Chondrocyte (in vitro differentiated cells): ENCODE results near the gene BRD9. TPM values are rescaled to one million over a fixed set of nuclear protein-coding genes. Genes with fewer than 3 reads are reported as not detected.
"Not testable (repeated sequence)": the region's sequence is repeated elsewhere in the genome, so short reads cannot be mapped to it uniquely, and the experiment has no call there.

Experiments
- DNase-seq: peaks from one replicate; pipeline ENCODE4 v3.0.0; 2021; ENCODE audit warnings: mixed read lengths, low spot score
- H3K27ac Mint-ChIP-seq: one replicate; pipeline ENCODE4 v1.8.0; 2021; ENCODE audit warnings: mild to moderate bottlenecking, moderate library complexity, mixed read lengths; ENCODE audit not compliant: unreplicated experiment
- H3K27me3 Mint-ChIP-seq: 2 replicates; pipeline ENCODE4 v1.8.0; 2021; ENCODE audit warnings: low read depth, mixed read lengths
- H3K36me3 Mint-ChIP-seq: 2 replicates; pipeline ENCODE4 v1.8.0; 2021; ENCODE audit warnings: low read depth, mixed read lengths
- H3K4me1 Mint-ChIP-seq: 2 replicates; pipeline ENCODE4 v1.8.0; 2021; ENCODE audit warnings: low read depth, mild to moderate bottlenecking, mixed read lengths
- H3K4me3 Mint-ChIP-seq: one replicate; pipeline ENCODE4 v1.8.0; 2021; ENCODE audit warnings: mild to moderate bottlenecking, moderate library complexity, mixed read lengths; ENCODE audit not compliant: unreplicated experiment
- H3K9me3 Mint-ChIP-seq: 2 replicates; pipeline ENCODE4 v1.8.0; 2021; ENCODE audit warnings: low read depth, mixed read lengths
- total RNA-seq: library from RNA; stranded (reverse); gene quantifications from 3 replicates; pipeline ENCODE4 v1.2.1, GENCODE V29; 2021
- TF ChIP-seq, protein P1 (sequence below): fragments of 200-600 bp; sonication (generic); IDR thresholded peaks from 2 replicates; pipeline ENCODE4 v1.5.0; 2021; ENCODE audit warnings: antibody characterized with exemption, mild to moderate bottlenecking, moderate library complexity

Gene BRD9
- total RNA-seq, 1 donor from 2014 or later = 26.5 TPM

DNA sequence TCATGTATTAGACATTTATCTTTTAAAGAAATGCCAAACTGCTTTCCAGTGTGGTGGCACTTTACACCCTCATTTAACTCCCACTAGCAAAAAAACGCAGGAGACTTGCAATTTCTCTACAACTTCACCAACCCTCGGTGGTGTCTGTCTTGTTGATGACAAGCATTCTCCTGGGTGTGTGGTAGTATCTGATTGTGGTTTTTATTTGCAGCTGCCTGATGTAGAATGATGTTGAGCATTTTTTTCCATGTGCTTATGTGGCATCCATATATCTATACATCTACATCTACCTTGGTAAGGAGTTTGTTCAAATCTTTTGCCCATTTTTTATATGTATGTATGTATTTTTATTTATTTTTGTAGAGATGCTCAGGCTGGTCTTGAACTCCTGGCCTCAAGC is 58.6 kb downstream of the BRD9 start:
- not testable (repeated sequence) for DNase-seq, H3K9me3 Mint-ChIP-seq, H3K27ac Mint-ChIP-seq, H3K27me3 Mint-ChIP-seq, H3K4me1 Mint-ChIP-seq, H3K36me3 Mint-ChIP-seq, H3K4me3 Mint-ChIP-seq

DNA sequence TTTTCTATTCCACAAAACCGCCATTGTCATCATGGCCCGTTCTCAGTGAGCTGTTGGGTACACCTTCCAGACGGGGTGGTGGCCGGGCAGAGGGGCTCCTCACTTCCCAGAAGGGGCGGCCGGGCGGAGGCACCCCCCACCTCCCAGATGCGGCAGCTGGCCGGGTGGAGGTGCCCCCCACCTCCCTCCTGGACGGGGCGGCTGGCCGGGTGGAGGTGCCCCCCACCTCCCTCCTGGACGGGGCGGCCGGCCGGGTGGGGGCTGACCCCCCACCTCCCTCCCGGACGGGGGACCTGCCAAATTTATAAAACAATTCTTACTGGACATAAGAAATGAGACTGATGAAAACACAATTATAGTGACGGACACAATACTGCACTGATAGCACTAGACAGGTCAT is 64.4 kb downstream of the BRD9 start:
- H3K4me3 Mint-ChIP-seq, H3K4me1 Mint-ChIP-seq, H3K27ac Mint-ChIP-seq, H3K27me3 Mint-ChIP-seq, H3K9me3 Mint-ChIP-seq, DNase-seq, H3K36me3 Mint-ChIP-seq: not testable (repeated sequence)

DNA sequence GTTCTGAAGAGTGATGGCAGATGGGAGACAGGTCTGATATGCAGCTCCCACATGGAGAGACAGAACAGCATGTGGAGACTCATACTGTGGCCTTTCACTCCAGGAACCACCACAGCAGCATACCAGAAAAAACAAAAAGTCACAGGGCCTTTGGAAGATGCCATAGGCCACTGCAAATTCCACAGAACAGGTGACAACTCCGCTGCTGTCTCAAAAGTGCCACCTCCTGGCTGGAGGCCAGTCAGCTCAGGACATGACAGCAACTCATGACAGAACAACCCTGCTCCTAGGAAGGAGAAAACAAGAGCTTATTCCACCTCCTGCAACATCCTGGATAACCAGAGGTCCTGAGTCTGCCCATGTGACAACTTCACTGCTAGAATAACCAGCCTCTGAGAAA is 67.1 kb downstream of the BRD9 start:
- H3K9me3 Mint-ChIP-seq, H3K4me3 Mint-ChIP-seq, H3K27ac Mint-ChIP-seq, H3K27me3 Mint-ChIP-seq, DNase-seq, H3K36me3 Mint-ChIP-seq, H3K4me1 Mint-ChIP-seq: not testable (repeated sequence)

DNA sequence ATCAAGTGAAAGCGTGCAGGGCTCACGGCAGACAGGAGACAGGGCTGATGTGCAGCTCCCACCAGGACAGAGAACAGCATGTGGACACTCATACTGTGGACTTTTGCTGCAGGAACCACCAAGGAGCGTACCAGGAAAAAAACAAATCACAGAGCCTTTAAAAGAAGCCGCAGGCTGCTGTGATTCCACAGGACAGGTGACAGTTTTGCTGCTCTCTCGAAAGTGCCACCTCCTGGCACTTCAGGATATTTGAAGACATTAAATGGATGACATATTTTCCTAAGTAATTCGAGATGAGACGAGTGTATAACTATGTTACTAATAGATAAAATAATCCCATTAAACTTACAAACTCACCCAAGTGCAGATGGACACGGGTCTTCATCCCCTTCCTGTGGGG is 71.1 kb downstream of the BRD9 start:
- H3K4me3 Mint-ChIP-seq = no peak overlapping the region
- H3K27me3 Mint-ChIP-seq = no peaks in the 10 kb centered on the region
- TF ChIP-seq, protein P1, sequence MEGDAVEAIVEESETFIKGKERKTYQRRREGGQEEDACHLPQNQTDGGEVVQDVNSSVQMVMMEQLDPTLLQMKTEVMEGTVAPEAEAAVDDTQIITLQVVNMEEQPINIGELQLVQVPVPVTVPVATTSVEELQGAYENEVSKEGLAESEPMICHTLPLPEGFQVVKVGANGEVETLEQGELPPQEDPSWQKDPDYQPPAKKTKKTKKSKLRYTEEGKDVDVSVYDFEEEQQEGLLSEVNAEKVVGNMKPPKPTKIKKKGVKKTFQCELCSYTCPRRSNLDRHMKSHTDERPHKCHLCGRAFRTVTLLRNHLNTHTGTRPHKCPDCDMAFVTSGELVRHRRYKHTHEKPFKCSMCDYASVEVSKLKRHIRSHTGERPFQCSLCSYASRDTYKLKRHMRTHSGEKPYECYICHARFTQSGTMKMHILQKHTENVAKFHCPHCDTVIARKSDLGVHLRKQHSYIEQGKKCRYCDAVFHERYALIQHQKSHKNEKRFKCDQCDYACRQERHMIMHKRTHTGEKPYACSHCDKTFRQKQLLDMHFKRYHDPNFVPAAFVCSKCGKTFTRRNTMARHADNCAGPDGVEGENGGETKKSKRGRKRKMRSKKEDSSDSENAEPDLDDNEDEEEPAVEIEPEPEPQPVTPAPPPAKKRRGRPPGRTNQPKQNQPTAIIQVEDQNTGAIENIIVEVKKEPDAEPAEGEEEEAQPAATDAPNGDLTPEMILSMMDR = no peak
- peaks cover 4% of the 10 kb centered on the region for H3K9me3 Mint-ChIP-seq
- H3K4me1 Mint-ChIP-seq = no peaks in the 10 kb centered on the region
- DNase-seq = no peak
- no peak overlapping the region for H3K27ac Mint-ChIP-seq
- H3K36me3 Mint-ChIP-seq = peaks cover 3% of the 10 kb centered on the region

DNA sequence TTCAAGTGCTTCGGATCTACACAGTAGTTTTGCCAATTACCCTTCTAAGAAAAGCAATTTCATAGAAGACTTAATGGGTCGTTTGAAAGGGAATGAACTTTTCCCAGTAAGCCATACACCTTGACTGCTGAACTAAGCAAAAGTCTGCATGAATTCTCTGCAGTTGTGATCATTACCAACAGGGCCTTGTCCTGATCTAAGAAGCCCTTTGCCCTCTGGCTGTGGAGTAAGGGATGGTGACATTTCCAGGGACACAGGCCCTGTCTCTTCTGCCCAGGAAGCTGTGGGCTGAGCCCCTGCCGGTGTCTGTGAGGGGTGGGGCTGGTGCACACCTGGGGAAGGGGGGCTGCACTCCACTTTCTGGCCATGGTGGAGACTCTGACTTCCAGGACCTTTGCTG is 72.4 kb downstream of the BRD9 start:
- Mint-ChIP-seq H3K4me1 (no peaks in the 10 kb centered on the region), H3K27me3 (no peaks in the 10 kb centered on the region), H3K36me3 (peaks cover 3% of the 10 kb centered on the region), H3K27ac (no peak overlapping the region), H3K4me3 (no peak overlapping the region), H3K9me3 (peaks cover 6% of the 10 kb centered on the region)
- no peak for DNase-seq
- TF ChIP-seq, protein P1 = no peak

DNA sequence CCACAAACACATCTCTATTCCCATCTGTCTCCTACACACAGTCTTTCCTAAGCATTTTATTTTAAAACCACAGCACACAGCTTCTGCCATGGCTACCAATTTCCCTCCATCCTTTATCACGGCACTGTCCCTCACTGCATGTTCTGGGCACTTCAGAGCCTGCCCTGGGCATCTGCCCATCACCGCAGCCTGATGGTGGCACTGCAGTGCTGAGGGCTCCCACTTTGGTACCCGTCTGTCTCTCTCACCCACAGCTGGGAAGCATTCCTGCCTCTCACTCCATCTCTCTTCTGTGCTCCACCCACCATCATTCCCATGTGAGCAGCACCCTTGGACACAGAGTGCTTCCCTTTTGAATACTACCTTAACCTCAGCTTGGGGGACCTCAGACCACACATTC is 73.5 kb downstream of the BRD9 start:
- Mint-ChIP-seq H3K36me3 (peaks cover 2% of the 10 kb centered on the region), H3K4me1 (no peaks in the 10 kb centered on the region), H3K27me3 (no peaks in the 10 kb centered on the region), H3K4me3 (no peak overlapping the region), H3K27ac (no peak overlapping the region), H3K9me3 (peaks cover 10% of the 10 kb centered on the region)
- TF ChIP-seq, protein P1 = no peak
- DNase-seq = no peak

DNA sequence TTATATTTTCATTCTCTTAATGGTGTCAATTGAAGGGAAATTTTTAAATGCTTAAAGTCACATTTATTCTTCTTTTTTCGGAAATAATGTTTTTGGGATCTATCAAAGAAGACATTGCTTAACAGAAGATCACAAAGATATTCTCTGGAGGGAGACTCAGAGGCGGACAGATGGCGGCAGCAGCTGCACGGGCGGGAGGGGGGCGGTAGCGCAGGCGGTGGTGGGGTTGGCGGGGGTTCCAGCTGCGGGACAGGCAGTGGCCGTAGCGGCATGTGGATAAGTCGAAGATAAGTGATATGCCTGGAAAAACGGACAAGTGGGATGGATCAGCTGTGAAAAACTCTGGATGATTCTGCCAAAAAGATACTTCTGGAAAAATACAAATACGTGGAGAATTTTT is 76.4 kb downstream of the BRD9 start:
- no peak overlapping the region for H3K4me3 Mint-ChIP-seq
- peaks cover 2% of the 10 kb centered on the region for H3K27me3 Mint-ChIP-seq
- TF ChIP-seq, protein P1 = no peak
- H3K36me3 Mint-ChIP-seq = peaks cover 2% of the 10 kb centered on the region
- no peak for DNase-seq
- no peaks in the 10 kb centered on the region for H3K4me1 Mint-ChIP-seq
- H3K9me3 Mint-ChIP-seq = peaks cover 6% of the 10 kb centered on the region
- no peak overlapping the region for H3K27ac Mint-ChIP-seq
